Naive thymus-derived CD4-positive, alpha-beta T cell (primary cell): ENCODE data around the gene LILRB2. TPM values are rescaled to one million over a fixed set of nuclear protein-coding genes. Genes with fewer than 3 reads are reported as not detected.

Experiments
- ATAC-seq: fragments of 150-1000 bp; cut with Tn5 transposase; 2 replicates; pipeline ENCODE4 v1.10.0; 2021; ENCODE audit warnings: mild to moderate bottlenecking, moderate library complexity
- CTCF ChIA-PET: fragments of 350-600 bp; sonication (Branson Sonifier 250); formaldehyde crosslinking; loops from one replicate; lab custom pipeline; 2021; ENCODE audit warnings: antibody characterized with exemption; lab: Charles Lee
- POLR2A ChIA-PET: fragments of 350-600 bp; sonication (Branson Sonifier 250); formaldehyde crosslinking; loops from one replicate; lab custom pipeline; 2021; ENCODE audit warnings: antibody characterized with exemption, inconsistent platforms; lab: Charles Lee
- DNase-seq, 9 donors: peaks; one replicate each; pipeline versions ENCODE4 v3.0.0 to v3.0.0-alpha.2; 2020 to 2022; ENCODE audit warnings: mixed read lengths in 1 of 9
- H3K27ac ChIP-seq: one replicate; pipeline ENCODE4 v1.7.0; 2013; ENCODE audit warnings: mild to moderate bottlenecking, low read depth, low read length, moderate library complexity
- H3K27me3 ChIP-seq, 2 donors: one replicate each; pipeline ENCODE4 v1.7.0; 2013; ENCODE audit warnings: low read length in 2 of 2, mild to moderate bottlenecking in 2 of 2, moderate library complexity in 2 of 2; ENCODE audit not compliant: control insufficient read depth in 2 of 2, insufficient read depth in 2 of 2
- H3K36me3 ChIP-seq, 3 experiments: 1 replicate in 2 of 3; 2 replicates in 1 of 3; pipeline ENCODE4 v1.7.0; 2013; ENCODE audit warnings: low read length in 3 of 3, mild to moderate bottlenecking in 3 of 3, moderate library complexity in 1 of 3; ENCODE audit not compliant: insufficient read depth in 3 of 3, control insufficient read depth in 2 of 3
- H3K4me1 ChIP-seq, 2 donors: one replicate each; pipeline ENCODE4 v1.7.0; 2013; ENCODE audit warnings: low read length in 2 of 2, mild to moderate bottlenecking in 2 of 2, moderate library complexity in 1 of 2; ENCODE audit not compliant: control insufficient read depth in 2 of 2, insufficient read depth in 2 of 2
- H3K4me3 ChIP-seq: 2 replicates; pipeline ENCODE4 v1.7.0; 2013; ENCODE audit warnings: mild to moderate bottlenecking, low read length
- H3K9me3 ChIP-seq, 3 experiments: 1 replicate in 2 of 3; 2 replicates in 1 of 3; pipeline ENCODE4 v1.7.0; 2013; ENCODE audit warnings: low read length in 3 of 3; ENCODE audit not compliant: control insufficient read depth in 2 of 3
- H3K27ac Mint-ChIP-seq, 9 donors: one replicate each; pipeline ENCODE4 v1.8.0; 2020 to 2022; ENCODE audit warnings: mixed read lengths in 9 of 9, mild to moderate bottlenecking in 8 of 9, moderate library complexity in 5 of 9, inconsistent platforms in 2 of 9
- H3K27me3 Mint-ChIP-seq, 5 donors: one replicate each; pipeline ENCODE4 v1.8.0; 2021 to 2022; ENCODE audit warnings: mixed read lengths in 5 of 5, mild to moderate bottlenecking in 1 of 5
- H3K36me3 Mint-ChIP-seq, 5 donors: one replicate each; pipeline ENCODE4 v1.8.0; 2020 to 2022; ENCODE audit warnings: mixed read lengths in 5 of 5, mild to moderate bottlenecking in 3 of 5, inconsistent platforms in 1 of 5
- H3K4me1 Mint-ChIP-seq, 7 donors: one replicate each; pipeline ENCODE4 v1.8.0; 2020 to 2022; ENCODE audit warnings: mixed read lengths in 7 of 7, mild to moderate bottlenecking in 3 of 7, inconsistent platforms in 1 of 7
- H3K4me3 Mint-ChIP-seq, 10 donors: one replicate each; pipeline ENCODE4 v1.8.0; 2020 to 2022; ENCODE audit warnings: mild to moderate bottlenecking in 10 of 10, mixed read lengths in 10 of 10, moderate library complexity in 6 of 10, inconsistent platforms in 2 of 10
- H3K9me3 Mint-ChIP-seq, 11 donors: one replicate each; pipeline ENCODE4 v1.8.0; 2020 to 2022; ENCODE audit warnings: mixed read lengths in 11 of 11, mild to moderate bottlenecking in 4 of 11, inconsistent platforms in 1 of 11, moderate library complexity in 1 of 11
- intact Hi-C, 2 donors: fragments of 100-400 bp; cut with micrococcal nuclease; formaldehyde crosslinking; loops; one replicate each; pipeline ENCODE4 v1.15.1; 2023
- polyA plus RNA-seq, 2 donors: library from polyadenylated mRNA; unstranded; fragments of 300-500 nt; fragmentation: Illumina TruSeq; gene quantifications; one replicate each; pipeline ENCODE4 v1.2.3, GENCODE V29; 2021
- total RNA-seq, 6 experiments: library from RNA in 5 of 6; stranded (reverse) in 5 of 6; gene quantifications; 1 replicate in 5 of 6; 2 replicates in 1 of 6; pipeline ENCODE4 v1.2.3 and lab custom pipeline; 2021 to 2026

LILRB2 gene
- total and polyA plus RNA-seq, 7 experiments from 2014 or later: 0.12 to 131 (median 1.6) TPM; not detected in 2

DNA sequence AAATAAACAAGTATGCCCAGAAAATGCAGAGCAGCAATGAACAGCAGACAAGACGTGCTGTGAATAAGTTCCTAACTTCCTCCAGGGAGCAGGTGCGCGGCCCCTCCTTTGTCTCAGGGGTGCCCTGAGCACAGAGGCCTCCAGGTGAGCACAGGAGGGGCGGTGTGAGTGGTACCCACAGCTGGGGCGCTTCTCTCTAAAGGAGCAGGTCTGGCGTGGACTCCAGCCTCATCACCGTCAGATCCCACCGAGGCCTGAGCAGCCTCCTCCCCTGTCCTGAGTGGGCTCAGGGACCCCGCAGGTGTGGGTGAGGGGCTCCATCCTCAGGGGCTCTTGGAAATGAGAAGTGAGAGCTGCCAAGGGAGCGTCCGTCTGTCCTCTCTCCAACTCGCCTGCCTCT lies 28.9 kb upstream of the LILRB2 start:
- CTCF ChIA-PET: no interaction called here
- DNase-seq: no peak

GRCh38 chr19:54307389-54308020 lies 26.6 kb upstream of the LILRB2 start:
- CTCF ChIA-PET: interaction anchor here (0.6 kb wide), 1 partner anchor 17 kb away, joined by 3 read pairs; no protein-coding TSS in a partner anchor
- H3K27ac Mint-ChIP-seq: peak overlapping the region in 1 of 9 donors; percentile 38

More for the DNA sequence above, 28.9 kb upstream of the LILRB2 start:
- Mint-ChIP-seq H3K4me3 (no peak overlapping the region), H3K4me1 (peaks cover 5 to 17% (median 9%) of the 10 kb centered on the region in 7 donors), H3K36me3 (no peaks in the 10 kb centered on the region), H3K9me3 (peaks cover 0 to 4% (median 0%) of the 10 kb centered on the region in 11 donors), H3K27me3 (peaks cover 13 to 39% (median 24%) of the 10 kb centered on the region in 5 donors), H3K27ac (no peak overlapping the region)
- Histone ChIP-seq H3K9me3 (no peaks in the 10 kb centered on the region), H3K4me1 (peaks cover 0 to 11% of the 10 kb centered on the region in 2 donors), H3K27ac (no peak overlapping the region), H3K27me3 (no peaks in the 10 kb centered on the region), H3K4me3 (no peak overlapping the region), H3K36me3 (no peaks in the 10 kb centered on the region)
- ATAC-seq: no peak
- intact Hi-C loops: no loop called here
- POLR2A ChIA-PET: no interaction called here

GRCh38 chr19:54305141-54305540 lies 24.2 kb upstream of the LILRB2 start:
- H3K4me1 Mint-ChIP-seq: peaks cover 21 to 36% (median 31%) of the 10 kb centered on the region in 7 donors
- H3K9me3 Mint-ChIP-seq: peaks cover 0 to 6% (median 0%) of the 10 kb centered on the region in 11 donors
- POLR2A ChIA-PET: no interaction called here
- H3K36me3 Mint-ChIP-seq: no peaks in the 10 kb centered on the region
- H3K4me3 Mint-ChIP-seq: peak overlapping the region in 4 of 10 donors; percentile 6 to 31 (median 10)
- Histone ChIP-seq H3K9me3 (no peaks in the 10 kb centered on the region), H3K36me3 (no peaks in the 10 kb centered on the region), H3K4me1 (peaks cover 0 to 19% of the 10 kb centered on the region in 2 donors), H3K4me3 (no peak overlapping the region), H3K27me3 (no peaks in the 10 kb centered on the region), H3K27ac (no peak overlapping the region)
- DNase-seq (no peak), ATAC-seq (no peak)
- peak overlapping the region in 3 of 9 donors; percentile 10 to 69 (median 35) for H3K27ac Mint-ChIP-seq
- intact Hi-C loops: no loop called here
- CTCF ChIA-PET: no interaction called here
- peaks cover 0 to 13% (median 3%) of the 10 kb centered on the region in 5 donors for H3K27me3 Mint-ChIP-seq

More at GRCh38 chr19:54307389-54308020, 26.6 kb upstream of the LILRB2 start:
- H3K27ac ChIP-seq: no peak overlapping the region
- H3K36me3 ChIP-seq: no peaks in the 10 kb centered on the region
- POLR2A ChIA-PET: no interaction called here
- no peaks in the 10 kb centered on the region for H3K9me3 ChIP-seq
- no peak overlapping the region for H3K4me3 ChIP-seq
- Mint-ChIP-seq H3K4me1 (peaks cover 21 to 35% (median 27%) of the 10 kb centered on the region in 7 donors), H3K36me3 (no peaks in the 10 kb centered on the region), H3K4me3 (no peak overlapping the region), H3K27me3 (peaks cover 0 to 17% (median 9%) of the 10 kb centered on the region in 5 donors), H3K9me3 (peaks cover 0 to 6% (median 0%) of the 10 kb centered on the region in 11 donors)
- DNase-seq: no peak
- intact Hi-C loops: no loop called here
- ATAC-seq: no peak
- peaks cover 0 to 19% of the 10 kb centered on the region in 2 donors for H3K4me1 ChIP-seq
- H3K27me3 ChIP-seq: no peaks in the 10 kb centered on the region

GRCh38 chr19:54302257-54302656 lies 21.3 kb upstream of the LILRB2 start:
- peaks cover 0 to 6% (median 0%) of the 10 kb centered on the region in 11 donors for H3K9me3 Mint-ChIP-seq
- peaks cover 0 to 15% (median 4%) of the 10 kb centered on the region in 5 donors for H3K27me3 Mint-ChIP-seq
- Histone ChIP-seq H3K27me3 (no peaks in the 10 kb centered on the region), H3K4me3 (no peak overlapping the region), H3K9me3 (no peaks in the 10 kb centered on the region), H3K36me3 (no peaks in the 10 kb centered on the region), H3K4me1 (peaks cover 0 to 19% of the 10 kb centered on the region in 2 donors), H3K27ac (no peak overlapping the region)
- CTCF ChIA-PET: interaction anchor here (0.6 to 0.7 kb wide), 2 partner anchors 449 to 1358 kb away, joined by 5 to 7 read pairs; no protein-coding TSS in a partner anchor
- peak overlapping the region in 1 of 9 donors; percentile 22 for H3K27ac Mint-ChIP-seq
- POLR2A ChIA-PET: interaction anchor here (0.7 kb wide), 1 partner anchor 44 kb away, joined by 3 read pairs; no protein-coding TSS in a partner anchor
- intact Hi-C loops: no loop called here
- H3K4me1 Mint-ChIP-seq: peaks cover 21 to 36% (median 31%) of the 10 kb centered on the region in 7 donors
- ATAC-seq: peak; percentile 78
- no peaks in the 10 kb centered on the region for H3K36me3 Mint-ChIP-seq
- H3K4me3 Mint-ChIP-seq: no peak overlapping the region
- no peak for DNase-seq

DNA sequence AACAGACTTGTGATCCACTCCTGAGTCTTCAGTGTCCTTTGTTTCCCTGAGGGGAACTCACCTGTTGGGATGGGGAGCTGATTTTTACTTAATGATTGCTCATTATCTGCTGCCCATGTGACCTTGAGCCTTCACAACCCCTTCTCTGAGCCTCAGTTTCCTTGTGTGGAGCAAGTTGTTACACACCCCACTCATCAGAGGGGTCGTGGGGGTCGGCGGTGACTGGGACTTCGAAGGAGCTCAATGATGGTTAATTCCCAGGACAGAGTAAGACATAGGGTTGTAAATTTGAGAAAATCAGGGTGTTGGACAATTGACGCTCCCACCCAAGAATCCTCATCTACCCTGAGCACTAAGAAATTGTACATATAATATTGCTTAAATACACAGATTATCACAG lies 18.6 kb upstream of the LILRB2 start:
- no peak overlapping the region for H3K4me3 Mint-ChIP-seq
- H3K4me3 ChIP-seq: no peak overlapping the region
- intact Hi-C loops: no loop called here

GRCh38 chr19:54299126-54299498 lies 18.2 kb upstream of the LILRB2 start:
- Histone ChIP-seq H3K4me1 (peaks cover 0 to 2% of the 10 kb centered on the region in 2 donors), H3K4me3 (no peak overlapping the region), H3K27me3 (no peaks in the 10 kb centered on the region), H3K27ac (no peak overlapping the region), H3K36me3 (no peaks in the 10 kb centered on the region), H3K9me3 (no peaks in the 10 kb centered on the region)
- POLR2A ChIA-PET: no interaction called here
- peaks cover 0 to 4% (median 0%) of the 10 kb centered on the region in 5 donors for H3K36me3 Mint-ChIP-seq
- no peak for DNase-seq
- H3K27me3 Mint-ChIP-seq: peaks cover 7 to 15% (median 12%) of the 10 kb centered on the region in 5 donors
- CTCF ChIA-PET: no interaction called here
- H3K4me3 Mint-ChIP-seq: no peak overlapping the region
- intact Hi-C loops: no loop called here
- peaks cover 6 to 15% (median 11%) of the 10 kb centered on the region in 7 donors for H3K4me1 Mint-ChIP-seq
- ATAC-seq: no peak
- H3K9me3 Mint-ChIP-seq: peaks cover 0 to 8% (median 2%) of the 10 kb centered on the region in 11 donors
- H3K27ac Mint-ChIP-seq: no peak overlapping the region

More for the DNA sequence above, 18.6 kb upstream of the LILRB2 start:
- ChIA-PET CTCF (no interaction called here), POLR2A (no interaction called here)
- Histone ChIP-seq H3K4me1 (peaks cover 0 to 6% of the 10 kb centered on the region in 2 donors), H3K27me3 (no peaks in the 10 kb centered on the region), H3K27ac (no peak overlapping the region), H3K36me3 (no peaks in the 10 kb centered on the region), H3K9me3 (no peaks in the 10 kb centered on the region)
- H3K27ac Mint-ChIP-seq: no peak overlapping the region
- H3K4me1 Mint-ChIP-seq: peaks cover 10 to 19% (median 15%) of the 10 kb centered on the region in 7 donors
- peaks cover 0 to 4% (median 0%) of the 10 kb centered on the region in 11 donors for H3K9me3 Mint-ChIP-seq
- DNase-seq: no peak
- H3K27me3 Mint-ChIP-seq: peaks cover 3 to 15% (median 8%) of the 10 kb centered on the region in 5 donors
- ATAC-seq: no peak
- H3K36me3 Mint-ChIP-seq: peaks cover 0 to under 1% (median 0%) of the 10 kb centered on the region in 5 donors
